NOMO-1 treated with DMSO at 0.1 percent for 48 hours (cell line): Measurements from ENCODE around the gene TUBA1A.
"Not testable (repeated sequence)": the region's sequence is repeated elsewhere in the genome, so short reads cannot be mapped to it uniquely, and the experiment has no call there.

Source experiments
- DNase-seq: peaks from one replicate; lab custom pipeline; 2025; ENCODE audit not compliant: unreplicated experiment; lab: John Stamatoyannopoulos, UW

The TUBA1A gene

DNA sequence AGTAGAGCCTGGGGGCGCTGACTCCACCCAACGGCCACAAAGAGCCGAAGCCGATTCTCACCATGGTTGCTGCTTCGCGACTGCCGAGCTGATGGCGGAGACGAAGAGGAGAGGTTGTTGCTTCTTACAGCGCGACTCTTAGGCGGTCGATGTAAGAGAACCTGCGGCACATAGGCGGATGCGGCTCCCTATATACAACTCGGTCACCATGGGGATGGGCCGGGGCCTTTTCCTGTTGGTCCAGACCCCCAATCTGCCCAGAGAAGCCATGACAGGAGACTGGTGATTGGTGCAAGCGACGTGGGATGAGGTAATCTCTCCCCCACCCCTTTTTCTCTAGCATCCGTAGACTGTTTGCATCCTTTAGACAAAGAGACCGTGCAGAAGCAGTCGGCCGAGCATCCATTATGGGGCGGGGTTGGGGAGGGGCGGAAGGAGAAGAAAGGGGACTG lies at the start of gene TUBA1A:
TSS of gene TUBA1A (minus strand) at position 165 of the 452 bp plus-strand sequence. CDS start at position 64, 101 bp downstream.
- peak; percentile 96 for DNase-seq

DNA sequence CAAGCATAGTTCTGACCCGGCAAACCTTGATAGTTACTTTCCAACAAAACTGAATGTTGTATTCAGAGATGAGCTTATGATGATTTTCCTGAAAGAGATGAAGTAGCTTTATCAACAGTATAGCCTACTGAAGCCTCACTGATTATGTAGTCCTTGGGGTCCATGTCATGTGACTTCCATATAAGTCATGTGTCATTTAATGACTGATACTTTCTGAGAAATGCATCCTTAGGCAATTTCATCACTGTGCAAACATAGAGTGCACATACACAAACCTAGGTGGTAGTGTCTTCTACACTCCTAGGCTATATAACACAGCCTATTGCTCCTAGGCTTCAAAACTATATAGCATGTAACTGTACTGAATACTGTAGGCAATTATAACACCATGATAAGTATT lies 47.5 kb upstream of the TUBA1A start:
- DNase-seq: no peak

DNA sequence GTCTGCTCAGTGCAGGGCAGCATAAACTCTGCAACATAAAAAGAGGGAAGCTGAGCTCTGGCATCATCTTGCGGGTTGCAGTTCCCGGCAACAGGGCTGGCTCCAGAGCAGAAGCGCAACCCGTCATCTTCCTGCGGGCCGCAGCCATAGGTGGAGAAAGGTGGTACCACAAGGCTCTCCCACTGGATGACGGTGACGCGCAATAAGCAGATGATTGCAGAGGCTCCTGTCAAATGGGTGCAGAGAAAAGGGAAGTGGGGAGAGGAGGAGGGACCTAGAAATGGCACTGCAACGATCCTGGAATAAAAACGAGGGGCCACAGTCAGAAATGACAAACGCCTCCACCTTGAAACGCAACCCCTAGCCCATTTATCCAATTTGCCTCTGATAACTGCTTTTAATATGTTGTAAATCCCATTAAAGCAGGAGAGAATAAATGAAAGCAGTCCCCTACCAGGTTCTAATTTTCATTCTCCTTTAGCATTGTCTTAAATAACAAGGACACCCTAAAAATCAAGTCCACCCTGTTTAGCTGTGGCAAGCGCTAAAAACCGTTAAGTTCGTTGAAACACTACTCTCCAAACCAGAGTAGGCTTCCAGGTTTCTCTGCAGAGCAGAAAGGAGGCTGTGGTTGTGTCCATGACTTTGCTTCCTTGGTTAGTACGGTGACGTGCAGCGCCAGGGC lies 45.1 kb upstream of the TUBA1A start:
- DNase-seq: peak; percentile 98

DNA sequence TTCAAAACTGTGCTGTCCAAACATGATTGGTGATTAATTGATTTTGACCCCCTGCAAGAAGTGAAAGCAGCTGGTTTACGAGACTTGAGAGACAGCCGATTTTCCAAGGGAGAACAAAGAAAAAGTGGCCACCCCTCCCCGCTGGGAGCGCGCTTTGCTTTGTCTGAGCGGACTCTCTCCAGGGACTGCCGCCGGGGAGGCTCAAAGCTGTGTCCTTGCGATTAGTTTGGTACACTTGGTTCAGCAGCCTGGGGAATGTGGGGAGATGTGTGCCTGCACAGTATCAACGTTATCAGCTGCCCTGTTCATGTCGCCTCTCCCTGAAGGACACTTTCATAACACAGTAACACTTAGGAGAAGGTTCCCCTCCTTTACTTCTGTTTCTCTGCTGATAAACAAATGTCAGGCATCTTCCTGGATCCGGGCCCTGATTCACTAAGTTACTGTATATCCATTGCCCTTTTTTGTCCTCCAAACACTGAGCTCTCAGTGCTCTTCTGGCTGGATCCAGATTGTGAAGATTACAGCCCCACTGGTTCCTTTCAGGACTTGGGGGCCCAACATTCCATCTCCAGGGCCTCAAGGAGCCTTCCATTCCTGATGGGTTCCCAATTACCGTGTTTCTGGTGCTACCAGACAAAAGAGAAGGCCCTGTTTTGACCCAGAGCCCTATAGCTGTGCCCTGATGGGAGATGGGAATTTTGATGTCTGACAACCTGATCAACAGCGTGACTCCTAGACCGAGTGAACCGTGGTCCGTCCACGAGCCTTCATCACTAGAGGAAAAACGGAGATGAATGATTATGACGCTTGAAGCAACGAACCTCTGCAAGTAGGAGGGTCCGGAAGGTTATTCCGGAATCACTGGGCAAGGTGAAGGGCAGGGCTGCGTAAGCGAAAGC lies 44.3 kb upstream of the TUBA1A start:
- DNase-seq: peak; percentile 35

DNA sequence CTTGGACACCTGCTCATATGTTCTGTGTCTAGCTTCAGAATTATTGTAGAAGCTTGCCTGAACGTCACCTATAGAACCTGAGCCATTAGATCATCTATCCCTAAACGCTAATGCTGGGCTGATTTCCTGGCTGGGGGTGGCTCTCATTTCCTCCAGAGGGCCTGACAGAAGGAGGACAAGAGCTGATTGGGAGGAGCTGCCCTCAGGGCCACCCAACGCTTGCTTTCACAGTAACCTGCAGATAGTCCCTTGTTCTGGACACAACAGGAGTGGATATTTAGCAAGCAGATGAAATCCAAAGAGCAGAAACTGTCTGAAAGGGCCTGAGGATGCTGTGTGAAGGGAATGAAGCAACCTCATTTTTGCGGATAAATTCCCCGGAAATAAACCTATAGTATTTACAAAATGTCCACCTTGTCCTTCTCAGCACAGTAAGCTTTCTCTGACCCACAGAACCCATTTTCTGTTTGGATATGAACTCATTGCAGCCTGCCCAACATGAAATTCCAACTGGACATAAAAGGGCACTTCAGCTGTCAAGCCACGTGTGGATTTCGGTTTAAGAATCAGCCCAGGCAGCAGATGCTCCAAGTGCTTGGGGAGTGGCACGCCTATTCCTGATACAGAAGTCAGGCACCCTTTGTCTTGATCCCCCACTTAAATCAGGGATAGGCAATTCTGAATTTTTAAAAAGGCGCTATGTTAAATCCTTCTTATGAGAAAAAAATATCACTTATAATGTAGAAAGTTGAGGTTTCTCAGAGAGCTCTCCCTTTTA lies 43.2 kb upstream of the TUBA1A start:
- no peak for DNase-seq

DNA sequence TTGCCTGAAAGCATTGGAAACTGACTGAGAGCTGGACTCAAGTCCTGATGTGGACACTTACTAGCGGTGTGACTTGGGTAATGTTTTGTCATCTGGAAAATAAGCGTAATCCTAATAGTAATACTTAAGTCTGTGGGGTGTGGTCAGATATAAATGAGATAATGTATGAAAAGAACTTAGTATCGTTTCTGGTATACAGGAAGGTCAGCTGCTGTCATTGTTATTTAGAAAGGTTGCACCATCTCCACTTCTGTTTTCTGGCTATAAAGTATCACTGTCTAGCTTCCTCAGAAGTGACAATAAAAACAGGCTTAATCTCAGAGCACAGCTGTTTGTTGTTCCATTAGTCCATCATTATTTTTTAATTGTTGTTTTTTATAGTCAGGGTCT lies 41.9 kb upstream of the TUBA1A start:
- DNase-seq: peak; percentile 93

DNA sequence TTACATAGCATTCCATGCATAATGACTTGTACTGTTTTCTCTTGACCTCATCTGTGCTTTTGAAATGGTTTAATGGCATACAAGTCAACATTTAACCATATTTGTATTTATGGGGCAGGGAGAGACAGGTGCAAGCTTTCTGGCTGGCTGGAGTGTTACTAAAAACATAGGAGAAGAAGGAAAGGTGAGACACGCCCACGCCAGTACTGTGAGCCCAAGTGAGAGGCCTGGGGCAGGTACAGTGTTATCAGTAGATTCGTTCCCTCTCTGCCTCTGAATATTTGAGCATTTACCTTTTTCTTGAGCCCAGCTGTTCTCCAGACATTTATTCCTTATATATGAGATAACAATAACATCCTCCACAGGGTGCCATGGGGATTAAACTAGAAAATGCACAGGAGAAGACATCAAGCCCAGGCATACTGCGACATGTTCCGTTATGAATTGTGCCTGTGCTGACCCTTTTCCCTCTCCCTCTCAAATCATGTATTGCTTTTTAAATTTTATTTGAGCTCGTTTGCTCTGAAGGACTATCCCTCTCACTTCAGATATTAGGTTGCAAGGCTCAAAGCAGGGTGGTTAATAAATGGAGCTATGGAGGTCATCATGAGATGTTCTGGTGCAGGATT lies 41.4 kb upstream of the TUBA1A start:
- no peak for DNase-seq

DNA sequence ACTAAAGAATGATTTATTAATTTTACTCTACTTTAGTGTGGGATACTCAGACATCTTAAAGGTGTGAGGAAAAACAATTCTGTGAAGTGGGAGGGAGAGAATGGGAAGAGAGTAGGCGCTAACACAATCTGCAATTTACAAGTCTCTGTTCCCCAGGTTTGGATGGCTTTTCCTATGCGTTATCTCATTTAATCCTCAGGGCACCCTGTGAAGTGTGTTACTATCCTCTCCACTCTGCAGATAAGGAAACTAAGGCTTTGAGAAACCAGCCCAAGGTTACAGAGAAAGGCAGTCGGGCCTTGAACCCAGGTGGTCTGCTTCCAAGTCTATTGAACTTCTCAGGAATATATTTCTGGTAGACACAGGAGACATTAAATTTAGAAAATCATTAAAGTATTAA lies 39.8 kb upstream of the TUBA1A start:
- no peak for DNase-seq

DNA sequence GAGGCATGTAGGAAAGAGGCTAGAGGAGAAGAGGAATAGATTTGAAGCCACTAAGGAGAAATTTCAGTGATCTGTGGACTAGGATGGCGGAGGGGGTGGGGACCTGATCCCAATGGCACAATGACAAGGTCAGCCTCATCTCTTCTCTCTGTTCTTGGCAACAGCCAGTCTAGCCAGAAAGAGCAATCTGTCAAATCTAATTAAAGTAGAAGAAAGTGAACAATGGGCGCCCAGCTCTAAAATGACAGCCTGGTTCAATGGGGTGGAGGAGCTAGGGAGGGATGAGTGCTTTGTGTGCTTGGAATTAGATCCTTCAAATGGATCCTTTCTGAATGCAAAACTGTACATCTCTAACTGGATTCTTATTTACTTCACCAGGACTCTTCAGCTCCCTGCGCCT lies 38.8 kb upstream of the TUBA1A start:
- DNase-seq: no peak

DNA sequence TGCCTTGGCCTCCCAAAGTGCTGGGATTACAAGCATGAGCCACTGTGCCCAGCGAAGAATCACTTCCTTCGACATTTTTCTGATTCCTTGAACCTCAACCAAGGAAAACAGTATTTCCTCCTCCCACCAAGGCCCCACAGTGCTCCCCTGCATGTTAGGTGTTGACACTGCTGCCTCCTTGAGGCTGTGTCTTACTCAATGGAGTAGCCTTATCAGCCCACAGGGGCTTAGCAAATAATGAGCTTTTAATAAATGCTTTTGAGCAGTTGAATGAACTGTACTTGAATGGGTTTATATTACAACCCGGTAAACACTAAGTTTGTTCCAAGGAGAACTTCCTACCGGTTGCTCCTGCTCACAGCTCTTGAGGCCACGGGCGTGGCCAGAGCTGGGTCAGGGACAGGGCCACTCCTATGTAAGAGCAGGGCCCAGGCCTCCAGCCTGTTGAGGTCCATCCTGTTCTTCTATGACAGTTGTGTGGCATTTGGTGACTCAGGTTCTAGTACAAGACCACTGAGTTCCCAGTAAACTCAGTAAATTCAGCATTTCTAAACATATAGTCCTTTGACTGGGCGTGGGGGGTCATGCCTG lies 36.8 kb upstream of the TUBA1A start:
- no peak for DNase-seq

DNA sequence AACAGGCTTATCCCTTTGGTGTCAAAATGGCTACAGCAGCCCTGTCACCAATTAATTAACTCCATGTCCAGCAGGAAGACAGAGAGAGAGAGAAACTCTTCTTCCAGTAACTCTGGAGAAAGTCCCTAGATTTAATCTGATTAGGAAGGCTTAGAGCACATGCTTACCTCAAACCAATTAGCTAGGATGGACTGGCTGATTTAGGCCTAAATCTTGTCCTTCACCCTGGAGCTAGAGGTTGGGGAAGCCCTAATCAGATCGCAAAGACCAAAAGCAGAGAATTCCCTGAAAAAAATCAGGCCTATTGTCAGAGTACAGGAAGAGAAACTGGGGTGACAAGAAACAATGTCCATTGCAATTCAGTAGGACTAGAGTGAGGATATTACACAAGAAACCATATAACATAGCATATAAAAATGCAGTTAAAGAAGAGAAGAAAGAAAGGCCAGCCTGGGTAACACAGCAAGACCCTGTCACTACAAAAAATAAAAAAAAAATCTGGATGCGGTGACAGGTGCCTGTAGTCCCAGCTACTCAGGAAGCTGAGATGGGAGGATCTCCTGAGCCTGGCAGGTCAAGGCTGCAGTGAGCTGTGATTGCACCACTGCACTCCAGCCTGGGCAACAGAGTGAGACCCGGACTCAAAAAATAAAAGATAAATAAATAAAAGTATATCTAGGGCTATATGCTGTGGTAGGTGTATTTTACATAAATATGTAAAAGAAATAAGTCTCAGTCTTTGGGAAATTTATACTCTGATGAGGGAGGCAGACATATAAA lies 34.9 kb upstream of the TUBA1A start:
- peak; percentile 5 for DNase-seq

DNA sequence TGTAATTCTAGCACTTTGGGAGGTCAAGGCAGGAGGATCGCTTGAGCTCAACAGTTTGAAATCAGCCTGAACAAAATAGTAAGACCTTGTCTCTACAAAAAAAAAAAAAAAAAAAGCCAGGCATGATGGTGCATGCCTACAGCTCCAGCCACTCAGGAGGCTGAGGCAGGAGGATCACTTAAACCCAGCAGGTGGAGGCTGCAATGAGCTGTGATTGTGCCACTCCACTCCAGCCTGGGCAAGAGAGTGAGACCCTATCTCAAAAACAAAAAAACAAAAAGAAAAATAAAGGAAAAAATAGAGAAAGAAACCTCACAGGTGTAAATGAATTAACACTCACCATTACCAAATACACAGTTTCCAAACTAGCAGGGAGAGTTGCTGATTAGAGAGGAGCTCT lies 34.2 kb upstream of the TUBA1A start:
- DNase-seq: no peak

DNA sequence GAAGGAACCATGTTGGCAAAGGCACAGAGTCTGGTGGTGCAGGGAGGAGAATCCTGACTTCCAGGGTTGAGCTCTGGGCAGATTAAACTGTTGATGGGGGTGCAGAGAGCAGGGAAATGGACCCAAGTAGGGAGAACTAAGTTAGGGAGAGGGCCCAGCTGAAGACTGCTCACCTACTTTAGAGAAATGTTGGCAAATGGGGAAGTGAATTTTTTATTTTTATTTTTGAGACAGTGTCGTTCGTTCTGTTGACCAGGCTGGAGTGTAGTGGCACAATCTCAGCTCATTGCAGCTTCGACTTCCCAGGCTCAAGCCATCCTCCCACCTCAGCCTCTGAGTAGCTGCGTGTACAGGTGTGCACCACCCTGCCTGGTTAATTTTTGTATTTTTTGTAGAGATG lies 32.1 kb upstream of the TUBA1A start:
- peak; percentile 42 for DNase-seq

DNA sequence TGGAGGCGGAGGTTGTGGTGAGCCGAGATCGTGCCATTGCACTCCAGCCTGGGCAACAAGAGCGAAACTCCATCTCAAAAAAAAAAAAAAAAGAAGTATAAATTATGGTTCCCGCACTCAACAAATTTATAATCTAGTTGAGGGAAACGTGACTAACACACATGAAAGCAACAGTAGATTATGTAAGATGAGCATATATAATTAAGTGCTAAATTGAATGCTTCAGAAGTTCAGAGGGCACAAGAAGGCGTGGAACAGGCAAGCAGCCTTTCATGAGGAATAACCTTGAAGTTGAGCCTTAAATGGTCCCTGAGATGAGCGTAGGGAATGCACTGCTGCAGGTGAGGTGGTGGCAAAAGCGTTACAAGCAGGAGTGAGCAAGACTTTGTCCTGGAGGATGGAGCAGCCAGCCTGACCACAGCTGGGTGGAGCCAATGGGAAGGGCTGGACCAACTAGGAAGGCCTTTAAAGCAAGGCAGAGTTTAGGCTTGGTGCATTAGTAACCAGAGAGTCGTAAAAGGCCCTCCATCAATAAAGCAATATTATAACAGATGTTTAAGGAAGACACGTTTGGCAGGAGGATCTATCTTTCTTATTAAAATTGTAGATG lies 30.6 kb upstream of the TUBA1A start:
- peak; percentile 89 for DNase-seq

DNA sequence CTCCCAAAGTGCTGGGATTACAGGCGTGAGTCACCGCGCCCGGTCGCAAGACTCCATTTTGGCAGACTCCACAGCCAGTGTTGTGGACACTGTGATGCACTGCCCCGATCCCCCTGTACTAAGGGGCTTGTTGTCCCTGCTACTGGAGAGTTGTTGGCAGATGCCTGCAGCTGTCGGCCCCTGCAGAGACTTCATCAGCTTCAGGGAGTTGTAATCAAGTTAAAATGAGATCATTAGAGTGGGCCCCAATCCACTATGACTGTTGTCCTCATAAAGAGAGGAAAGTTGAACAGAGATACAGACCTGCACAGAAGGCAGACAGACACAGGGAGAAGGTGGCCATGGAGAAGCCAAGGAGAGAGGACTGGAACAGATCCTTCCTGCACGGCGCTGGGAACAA lies 23.7 kb upstream of the TUBA1A start:
- no peak for DNase-seq

DNA sequence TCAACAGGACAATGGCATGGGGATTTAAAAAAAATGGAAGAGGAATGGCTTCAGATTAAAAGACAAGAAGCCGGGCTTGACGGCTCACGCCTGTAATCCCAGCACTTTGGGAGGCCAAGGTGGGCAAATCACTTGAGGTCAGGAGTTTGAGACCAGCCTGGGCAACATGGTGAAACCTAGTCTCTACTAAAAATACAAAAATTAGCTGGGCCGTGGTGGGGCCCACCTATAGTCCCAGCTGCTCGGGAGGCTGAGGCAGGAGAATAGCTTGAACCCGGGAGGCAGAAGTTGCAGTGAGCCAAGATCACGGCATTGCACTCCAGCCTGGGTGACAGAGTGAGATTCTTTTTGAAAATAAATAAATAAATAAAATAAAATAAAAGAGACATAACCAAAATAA lies 21.8 kb upstream of the TUBA1A start:
- DNase-seq: not testable (repeated sequence)

DNA sequence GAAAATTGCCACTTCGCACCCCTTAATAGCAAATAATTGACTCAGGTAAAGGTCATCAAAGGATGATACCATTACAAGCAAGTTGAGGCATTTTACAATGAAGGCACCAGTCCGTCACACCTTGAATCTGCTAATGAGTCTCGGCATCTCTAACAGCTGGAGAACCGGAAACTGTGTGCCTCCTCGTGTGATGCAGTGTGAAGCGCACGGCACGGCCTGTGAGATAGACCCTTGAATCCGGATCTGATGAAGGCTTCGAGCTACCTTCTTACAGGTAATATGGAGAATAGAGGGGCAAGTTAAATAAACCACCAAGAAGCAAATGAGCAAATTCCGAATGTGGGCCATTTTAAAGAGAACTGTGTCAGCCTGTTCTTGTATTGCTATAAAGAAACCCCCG lies 19.8 kb upstream of the TUBA1A start:
- DNase-seq: no peak

DNA sequence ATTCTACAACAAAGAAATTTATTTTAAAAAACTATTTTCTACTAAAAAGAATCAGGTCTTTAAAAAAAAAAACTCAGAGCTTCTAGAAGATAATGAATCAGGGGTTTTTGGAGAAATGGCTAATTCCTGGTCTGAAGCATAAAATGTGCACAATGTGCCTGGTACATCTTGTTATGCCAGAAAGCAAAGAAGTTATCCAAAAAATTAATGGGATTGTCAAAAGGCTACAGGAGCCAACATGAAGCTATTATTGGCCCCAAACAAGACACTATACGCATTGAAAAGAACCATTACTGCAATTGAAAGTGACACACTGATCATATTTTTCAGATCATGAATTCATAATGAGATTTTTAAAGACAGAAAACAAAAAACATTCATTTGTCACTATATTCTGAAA lies 19.3 kb upstream of the TUBA1A start:
- no peak for DNase-seq

DNA sequence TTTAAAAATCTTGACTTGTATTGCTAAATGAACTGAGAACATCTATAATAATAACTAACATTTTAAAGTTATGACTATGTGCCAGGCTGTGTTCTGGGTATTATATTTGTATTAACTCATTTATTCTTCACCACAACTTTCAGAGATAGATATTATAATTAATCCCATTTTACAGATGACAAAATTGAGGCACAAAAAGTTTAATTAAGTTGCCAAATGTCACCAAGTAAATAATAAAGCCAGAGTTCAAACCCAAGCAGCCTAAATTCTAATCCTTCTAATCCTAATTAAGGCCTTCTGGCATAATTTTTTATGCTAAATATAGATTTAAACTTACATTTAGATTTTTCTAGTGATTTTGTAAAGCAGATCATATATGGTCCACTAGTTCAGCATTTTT lies 17.5 kb upstream of the TUBA1A start:
- no peak for DNase-seq
